Fibroblast of skin of left quadriceps (primary cell): ENCODE results near the gene EHMT1.
A peak's percentile ranks its signal among the peaks of the same experiment; 100 is the strongest.
"Not testable (repeated sequence)": the region's sequence is repeated elsewhere in the genome, so short reads cannot be mapped to it uniquely, and the experiment has no call there.

ENCODE experiments used
- DNase-seq, 2 experiments: peaks; one replicate each; pipeline ENCODE4 v3.0.0-alpha.2; 2013; ENCODE audit warnings: low read depth in 2 of 2

The EHMT1 gene

DNA sequence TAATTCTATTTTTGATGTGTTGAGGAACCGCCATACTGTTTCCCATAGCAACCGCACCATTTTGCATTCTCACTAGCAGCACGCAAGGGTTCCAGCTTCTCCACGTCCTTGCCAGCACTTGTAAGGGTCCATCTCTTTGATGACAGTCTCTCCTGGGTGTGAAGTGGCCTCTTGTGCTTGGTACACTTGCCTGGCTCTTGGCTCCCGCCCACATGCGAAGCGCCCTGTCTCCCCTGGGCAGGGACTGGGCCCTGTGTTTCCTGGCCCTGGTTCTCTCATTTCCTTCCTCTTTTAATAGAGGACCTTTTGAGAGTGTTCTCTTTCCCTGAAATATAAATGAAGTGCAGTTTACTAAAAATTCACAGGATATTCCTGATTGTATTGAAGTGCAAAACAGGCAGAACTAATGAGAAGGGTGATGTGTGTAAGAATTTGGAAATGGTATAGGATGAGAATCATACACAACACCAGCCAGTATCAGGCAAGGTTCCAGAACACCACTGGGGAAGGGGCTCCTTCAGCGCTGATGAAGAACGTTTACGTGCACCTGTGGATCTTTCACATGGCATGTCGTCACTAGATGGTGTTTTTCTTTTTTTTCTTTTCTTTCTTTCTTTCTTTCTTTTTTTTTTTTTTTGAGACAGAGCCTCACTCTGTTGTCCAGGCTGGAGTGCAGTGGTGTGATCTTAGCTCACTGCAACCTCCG, 73.0 kb downstream of the EHMT1 start:
- DNase-seq: no peak

DNA sequence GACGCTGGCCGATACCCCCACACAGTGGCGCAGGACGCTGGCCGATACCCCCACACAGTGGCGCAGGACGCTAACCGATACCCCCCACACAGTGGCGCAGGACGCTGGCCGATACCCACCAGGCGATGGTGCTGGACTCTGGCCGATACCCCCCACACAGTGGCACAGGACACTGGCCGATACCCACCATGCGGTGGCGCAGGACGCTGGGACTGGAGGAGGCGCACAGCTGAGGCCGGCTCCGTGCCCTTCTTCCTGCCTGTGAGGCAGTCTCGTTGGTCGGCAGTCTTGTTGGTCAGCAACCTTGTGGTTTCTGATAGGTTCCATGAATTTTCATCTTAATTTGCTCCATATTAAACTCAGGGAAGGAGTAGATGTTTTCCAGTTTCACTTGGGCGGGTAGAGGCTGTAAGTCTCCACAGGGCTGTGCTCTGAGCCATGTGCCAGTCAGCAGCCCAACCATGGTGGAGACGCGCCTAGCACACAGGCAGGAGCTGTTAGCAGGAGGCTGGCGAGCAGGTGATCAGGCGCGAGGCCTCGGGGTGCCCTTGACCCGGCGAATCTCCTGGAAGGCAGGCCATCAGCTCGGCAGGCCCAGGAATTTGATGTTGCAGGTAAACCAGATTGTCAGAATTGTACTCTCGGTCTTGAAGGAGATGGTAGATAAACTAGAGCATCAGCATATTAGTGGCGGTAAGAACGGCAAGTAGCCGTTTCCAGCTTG, 75.6 kb downstream of the EHMT1 start:
- DNase-seq: no peak

DNA sequence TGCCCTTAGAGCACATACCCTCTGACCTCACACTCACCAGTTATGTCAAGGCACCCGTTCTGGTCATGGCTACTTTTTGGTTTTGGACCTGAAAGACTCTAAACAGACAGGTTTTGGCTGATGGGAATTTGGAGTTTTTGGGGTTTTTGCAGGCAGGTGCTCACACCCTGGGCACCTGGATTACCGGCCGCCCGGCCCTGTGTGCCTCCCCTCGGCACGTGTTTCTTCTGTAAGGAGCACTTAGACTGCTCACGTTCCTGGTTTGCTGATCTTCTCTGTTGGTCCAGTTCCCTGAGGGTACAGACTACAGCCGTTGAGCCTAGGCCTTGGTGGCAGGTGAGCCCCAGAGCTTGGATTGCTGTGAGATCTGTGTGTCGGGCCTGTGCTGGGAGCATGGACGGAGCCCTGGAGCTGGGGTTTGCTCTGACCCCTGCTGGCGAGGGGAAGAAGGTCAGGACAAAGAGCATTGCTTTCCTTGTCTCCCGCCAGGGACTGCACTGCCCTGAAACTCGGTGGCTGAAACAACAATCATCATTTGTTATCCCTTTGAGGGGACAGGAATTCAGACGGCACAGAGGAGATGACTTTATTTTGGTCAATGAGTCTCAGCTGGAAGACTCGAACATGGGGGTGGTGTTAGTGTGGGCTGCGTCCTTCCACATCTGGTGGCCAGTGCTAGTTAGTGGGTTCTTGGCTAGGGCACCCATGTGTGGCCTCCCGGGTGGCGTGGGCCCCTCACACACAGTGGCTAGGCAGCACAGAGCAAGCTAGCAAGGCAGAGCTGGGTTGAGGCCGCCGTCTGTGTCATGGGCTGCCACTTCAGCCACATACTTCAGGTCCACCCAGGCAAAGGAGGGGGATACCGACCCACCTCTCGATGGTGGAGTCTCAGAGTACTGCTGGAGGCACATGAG, 76.4 kb downstream of the EHMT1 start:
- DNase-seq: peak in 1 of 2 experiments; percentile 3

DNA sequence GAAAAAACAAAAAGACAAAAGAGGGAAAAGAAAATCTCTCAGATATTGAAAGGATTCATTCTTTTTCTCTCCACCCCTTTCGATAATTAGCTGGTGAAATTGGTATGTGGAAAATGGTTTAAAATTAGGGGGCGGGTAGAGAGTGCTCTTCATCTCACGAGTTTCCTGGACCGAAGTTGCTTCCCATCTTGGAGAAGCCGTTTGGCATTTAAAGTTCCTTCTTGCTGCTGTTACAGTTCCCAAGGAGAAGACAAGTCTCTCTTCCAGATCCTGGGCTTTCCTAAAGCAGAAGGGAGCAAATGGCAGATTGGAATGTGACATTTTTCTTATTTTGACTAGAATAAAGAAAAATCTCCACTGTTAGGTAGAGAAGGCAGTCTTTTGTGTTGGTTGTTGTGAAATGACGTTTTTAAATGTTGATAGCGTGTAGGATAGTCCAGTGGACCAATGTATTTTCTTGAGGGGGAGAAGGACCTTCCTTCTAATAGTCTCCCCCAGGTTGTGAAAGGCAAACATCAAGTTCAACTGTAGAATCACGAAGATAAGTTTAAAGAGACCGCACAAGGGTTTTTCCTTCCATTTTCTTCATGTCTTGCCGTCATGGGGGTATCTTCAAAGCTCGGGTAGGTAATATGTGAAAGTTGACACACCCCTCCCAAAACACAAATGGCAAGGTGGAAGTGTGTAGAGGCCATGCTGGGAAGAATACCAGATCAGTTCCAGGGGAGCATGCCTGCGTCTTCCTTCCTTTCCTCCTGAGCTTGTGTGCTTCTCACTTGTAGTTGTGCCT, 77.5 kb downstream of the EHMT1 start:
- DNase-seq: no peak

DNA sequence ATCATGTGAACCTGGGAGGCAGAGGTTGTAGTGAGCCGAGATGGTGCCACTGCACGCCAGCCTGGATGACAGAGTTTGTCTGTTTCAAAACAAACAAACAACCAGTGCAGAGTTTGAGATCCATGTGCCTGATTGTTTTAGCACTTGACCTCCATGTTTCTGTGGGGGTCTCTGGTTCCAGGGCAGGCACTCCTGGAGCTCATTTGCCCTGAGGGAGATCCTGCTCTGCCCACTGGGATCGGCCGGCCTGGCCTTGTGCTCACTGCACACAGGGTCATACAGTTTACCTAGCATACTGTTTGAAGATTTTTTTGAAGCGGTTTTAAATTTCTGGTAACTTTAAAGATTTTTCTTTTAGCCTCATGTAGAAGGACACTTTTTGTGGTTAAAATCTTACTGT, 78.4 kb downstream of the EHMT1 start:
- DNase-seq: no peak

DNA sequence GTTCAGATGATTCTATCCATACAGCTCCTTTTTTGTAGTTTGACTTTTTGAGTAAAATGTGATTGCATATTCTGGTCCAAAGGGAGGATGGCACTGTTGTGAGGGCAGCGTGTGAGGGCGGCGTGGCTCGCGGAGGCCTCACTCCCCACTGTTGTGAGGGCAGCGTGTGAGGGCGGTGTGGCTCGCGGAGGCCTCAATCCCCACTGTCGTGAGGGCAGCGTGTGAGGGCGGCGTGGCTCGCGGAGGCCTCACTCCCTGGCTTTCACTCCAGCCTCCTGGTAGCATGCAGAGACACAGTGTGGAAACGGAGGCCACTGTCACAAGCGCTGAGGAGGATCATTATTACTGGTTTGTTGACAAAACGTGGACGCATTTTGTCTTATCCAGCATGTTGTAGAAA, 79.0 kb downstream of the EHMT1 start:
- no peak for DNase-seq

DNA sequence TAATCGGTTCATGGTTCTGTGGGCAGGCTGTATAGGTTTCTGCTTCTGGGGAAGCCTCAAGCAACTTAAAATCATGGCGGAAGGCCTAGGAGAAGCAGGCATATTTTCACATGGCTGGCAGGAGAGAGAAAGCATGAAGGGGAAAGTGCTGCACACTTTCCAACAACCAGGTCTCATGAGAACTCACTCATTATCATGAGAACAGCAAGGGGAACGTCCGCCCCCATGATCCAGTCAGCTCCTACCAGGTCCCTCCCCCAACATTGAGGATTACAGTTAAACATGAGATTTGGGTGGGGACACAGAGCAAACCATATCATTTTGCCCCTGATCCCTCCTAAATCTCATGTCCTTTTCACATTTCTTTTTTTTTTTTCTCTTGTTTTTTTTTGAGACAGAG, 82.1 kb downstream of the EHMT1 start:
- no peak for DNase-seq

DNA sequence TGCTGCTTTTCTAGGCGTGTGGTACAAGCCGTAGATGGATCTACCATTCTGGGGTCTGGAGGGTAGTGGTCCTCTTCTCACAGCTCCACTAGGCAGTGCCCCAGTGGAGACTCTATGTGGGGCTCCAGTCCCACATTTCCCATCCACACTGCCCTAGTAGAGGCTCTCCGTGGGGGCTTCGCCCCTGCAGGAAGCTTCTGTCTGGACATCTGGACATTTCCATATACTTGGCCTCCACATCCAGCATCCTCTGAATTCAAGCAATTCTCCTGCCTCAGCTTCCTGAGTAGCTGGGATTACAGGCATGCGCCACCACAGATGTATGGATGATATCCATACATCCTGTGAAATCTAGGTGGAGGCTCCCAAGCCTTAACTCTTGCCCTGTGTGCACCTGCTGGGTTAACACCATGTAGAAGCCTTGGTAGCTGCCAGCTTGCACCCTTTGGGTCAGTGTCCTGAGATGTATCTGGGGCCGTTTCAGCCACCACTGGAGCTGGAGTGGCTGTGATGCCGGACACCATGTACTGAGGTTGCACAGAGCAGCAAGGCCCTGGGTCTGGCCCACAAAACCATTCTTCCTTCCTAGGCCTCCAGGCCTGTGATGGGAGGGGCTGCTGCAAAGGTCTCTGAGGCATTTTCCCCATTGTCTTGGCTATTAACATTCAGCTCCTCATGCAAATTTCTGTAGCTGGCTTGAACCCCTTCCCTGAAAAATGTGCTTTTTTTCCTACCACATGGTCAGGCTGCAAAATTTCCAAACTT, 84.0 kb downstream of the EHMT1 start:
- DNase-seq: no peak

DNA sequence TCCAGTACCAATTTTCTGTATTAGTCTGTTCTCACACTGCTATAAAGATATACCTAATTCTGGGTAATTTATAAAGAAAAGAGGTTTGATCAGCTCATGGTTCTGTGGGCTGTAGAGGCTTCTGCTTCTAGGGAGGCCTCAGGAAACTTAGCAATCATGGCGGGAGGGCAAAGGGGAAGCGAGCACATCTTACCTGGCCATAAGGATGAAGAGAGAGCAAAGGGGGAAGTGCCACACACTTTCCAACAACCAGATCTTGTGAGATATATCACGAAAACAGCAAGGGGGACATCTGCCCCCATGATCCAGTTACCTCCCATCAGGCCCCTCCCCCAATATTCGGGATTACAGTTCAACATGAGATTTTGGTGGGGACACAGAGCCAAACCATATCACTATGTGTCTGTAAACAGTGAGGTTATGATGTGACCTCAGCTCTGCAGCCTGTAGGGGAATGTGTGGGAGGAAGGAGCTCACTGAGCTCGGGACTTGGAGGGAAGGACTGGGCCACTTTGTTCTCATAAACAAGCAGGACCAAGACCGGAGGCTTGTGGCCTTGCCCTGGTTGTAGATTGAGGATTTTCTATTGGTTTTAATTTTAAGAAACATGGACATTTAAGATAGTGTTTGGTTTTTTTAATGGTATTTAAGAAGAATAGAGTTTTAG, 85.2 kb downstream of the EHMT1 start:
- DNase-seq: no peak

DNA sequence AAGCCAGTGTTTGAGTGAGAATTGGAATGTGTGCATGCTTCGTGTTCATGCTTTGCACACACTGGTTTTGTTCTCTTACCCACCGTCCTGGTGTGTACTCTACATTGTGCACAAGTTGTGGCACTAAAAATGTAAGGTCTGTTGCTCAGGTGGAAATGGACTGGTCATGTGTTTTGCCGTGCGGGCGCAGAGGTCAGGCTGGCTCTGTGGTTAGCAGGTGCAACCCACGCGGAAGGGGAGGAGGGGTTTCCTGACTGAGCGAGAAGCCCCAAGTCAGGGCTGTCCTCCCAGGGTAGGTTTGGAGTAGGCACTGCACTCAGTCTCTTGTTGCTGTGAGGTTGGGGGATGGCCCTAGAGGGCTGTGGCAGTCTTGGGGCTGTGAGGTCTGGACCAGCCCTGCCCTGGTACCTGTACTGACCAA, 86.6 kb downstream of the EHMT1 start:
- DNase-seq: no peak

DNA sequence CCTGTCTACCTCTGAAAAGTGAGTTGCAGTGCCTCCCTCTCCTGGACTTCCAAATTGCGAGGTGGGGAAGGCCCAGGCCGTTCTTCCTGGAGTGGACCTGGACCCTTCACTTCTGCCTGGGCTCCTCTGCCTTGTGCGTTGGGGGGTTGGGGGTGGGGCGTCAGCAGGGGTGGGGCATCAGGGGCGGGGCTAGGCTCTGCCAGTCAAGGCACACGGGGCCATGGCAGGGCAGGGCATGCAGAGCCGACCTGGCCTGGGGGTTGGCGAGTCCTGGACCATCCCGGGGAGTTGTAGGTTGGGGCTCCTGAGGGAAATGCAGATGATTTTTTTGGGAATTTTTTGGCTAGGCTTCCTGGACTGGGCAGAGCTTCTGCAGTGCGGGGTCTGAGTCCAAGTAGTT, 87.1 kb downstream of the EHMT1 start:
- no peak for DNase-seq

DNA sequence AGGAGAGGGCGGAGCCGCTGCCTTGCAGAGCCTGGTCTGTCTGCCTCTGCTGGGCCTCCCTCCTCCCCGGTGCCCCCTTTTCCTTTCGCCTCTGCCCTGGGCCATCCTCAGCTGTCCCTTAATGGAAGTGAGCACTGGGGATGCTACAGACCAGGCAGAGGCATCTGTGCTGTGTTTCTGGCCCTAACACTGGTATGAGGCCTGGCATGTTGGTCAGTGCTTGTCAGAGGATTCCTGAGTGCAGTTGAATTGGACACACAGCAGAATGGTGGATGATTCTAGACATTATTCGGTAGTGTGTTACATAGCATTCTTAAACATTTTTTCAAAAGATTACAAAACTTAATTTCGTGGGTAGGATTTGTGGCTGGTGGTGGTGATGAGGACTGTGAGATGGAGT, 88.6 kb downstream of the EHMT1 start:
- DNase-seq: no peak

DNA sequence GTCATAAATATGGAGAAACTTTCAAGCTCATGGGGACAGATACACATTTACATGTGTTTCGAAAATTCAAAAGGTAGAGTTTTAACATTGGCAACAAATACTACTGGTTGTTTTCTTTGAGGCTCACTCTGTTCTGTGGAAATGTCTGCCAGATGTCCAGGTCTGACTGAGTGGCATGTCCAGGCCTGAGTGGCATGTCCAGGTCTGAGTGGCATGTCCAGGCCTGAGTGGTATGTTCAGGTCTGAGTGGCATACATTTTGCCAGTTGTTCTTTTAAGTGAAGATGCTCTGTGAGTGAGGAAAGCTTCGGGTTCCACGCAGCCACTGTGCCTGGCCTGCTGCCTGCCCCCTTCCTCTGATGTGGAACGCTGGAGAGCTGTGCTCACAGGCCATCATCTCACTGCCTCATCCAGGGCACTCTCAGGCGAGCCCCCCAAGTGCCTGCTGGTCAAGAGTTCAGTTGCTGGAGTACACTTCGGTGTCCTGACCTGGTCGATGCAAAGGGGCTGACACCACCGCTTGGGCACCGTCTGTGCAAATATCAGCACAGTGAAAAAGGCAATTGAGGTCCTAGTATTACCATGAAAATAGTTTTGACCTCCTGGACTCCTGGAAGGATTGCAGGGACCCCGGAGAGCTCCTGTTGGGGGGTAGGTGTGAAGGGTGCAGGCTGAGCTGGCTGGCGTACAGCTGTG, 89.9 kb downstream of the EHMT1 start:
- DNase-seq: no peak

DNA sequence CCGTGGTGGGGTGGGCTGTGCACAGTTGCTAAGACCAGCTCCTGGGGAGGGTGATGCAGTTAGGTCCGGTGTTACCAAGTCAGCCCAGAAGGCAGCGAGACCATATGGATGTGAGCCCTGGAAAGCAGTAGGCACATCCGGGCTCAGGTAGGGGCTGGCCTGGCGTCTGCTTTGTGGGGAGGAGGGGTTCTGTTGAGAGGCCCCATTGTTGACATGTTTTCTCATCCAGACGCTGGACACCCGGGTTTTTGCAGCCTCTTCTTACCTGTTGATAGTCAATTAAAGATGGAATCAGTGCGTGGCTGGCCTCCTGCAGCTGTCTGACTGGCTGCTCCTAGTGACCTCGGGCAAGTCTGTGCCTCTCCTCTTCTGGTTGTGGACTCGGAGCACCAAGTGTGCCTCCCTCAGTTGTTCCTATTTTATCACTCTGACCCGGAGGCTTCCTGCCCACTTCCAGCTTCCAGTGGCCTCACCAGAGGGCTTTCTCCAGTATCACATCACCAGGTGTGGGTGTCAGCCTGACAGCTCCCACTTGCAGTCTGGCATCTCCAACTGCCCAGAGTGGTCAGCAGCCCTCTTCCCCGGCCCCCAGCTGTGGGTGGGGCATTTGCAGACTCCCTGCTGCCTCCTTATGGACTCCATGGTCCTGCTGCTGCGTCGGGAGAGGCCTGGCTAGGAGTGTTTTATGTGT, 90.8 kb downstream of the EHMT1 start:
- DNase-seq: no peak

DNA sequence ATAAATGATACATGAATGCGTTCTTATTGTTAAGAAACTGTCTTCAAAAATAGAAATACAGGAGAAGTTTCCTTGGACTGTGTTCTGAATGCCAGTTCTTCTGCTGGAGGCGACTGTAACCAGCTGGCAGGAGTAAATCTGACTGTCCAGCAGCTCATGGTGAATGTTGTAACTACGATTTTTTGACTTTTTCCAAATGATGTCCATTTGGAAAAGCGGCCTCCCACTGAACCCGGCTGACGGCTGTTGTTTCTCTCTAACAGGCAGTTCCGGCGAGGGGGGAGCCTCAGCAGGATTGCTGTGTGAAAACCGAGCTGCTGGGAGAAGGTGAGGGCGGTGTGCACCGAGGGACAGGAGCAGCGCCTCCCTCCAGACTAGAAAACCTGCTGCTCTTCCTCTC, 91.9 kb downstream of the EHMT1 start:
- no peak for DNase-seq

DNA sequence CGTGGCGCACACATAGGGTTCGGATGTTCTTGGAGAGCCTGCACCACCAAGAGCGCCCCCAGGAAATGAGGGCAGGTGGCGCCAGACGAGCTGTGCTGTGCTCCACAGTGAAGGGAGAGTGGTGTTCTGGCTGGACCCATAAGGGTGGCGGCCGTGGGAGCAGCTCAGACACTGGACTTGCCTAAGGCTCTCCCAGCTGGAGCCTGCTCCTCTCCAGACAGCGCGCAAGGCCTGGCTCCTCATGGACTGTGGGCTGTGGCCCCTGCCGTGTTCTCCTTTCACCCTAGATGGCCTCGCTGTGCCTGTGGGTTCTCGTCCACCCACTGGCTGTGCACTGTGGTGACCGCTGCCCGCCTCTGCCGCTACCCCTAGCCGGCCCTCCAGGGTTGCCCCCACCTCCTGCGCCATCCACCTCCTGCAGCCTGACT, 92.9 kb downstream of the EHMT1 start:
- no peak for DNase-seq

DNA sequence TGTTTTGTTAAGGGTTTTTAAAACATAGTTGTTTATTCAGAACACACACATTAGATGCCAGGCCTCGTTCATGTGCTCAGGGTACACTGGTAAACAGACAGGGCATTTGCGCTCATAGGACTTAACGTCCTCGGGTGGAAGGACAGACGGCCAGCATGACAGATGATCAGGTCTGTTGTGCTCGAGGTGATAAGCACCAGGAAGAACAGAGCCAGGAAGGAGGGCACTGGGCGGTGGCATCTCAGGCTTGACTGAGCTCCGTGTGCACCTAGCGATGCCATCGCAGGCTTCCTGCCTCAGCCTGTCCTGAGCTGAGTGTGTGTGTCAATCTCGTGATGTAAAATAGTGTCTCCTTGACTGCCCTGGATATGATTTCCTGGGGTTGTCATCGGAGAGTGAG, 96.5 kb downstream of the EHMT1 start:
- no peak for DNase-seq

DNA sequence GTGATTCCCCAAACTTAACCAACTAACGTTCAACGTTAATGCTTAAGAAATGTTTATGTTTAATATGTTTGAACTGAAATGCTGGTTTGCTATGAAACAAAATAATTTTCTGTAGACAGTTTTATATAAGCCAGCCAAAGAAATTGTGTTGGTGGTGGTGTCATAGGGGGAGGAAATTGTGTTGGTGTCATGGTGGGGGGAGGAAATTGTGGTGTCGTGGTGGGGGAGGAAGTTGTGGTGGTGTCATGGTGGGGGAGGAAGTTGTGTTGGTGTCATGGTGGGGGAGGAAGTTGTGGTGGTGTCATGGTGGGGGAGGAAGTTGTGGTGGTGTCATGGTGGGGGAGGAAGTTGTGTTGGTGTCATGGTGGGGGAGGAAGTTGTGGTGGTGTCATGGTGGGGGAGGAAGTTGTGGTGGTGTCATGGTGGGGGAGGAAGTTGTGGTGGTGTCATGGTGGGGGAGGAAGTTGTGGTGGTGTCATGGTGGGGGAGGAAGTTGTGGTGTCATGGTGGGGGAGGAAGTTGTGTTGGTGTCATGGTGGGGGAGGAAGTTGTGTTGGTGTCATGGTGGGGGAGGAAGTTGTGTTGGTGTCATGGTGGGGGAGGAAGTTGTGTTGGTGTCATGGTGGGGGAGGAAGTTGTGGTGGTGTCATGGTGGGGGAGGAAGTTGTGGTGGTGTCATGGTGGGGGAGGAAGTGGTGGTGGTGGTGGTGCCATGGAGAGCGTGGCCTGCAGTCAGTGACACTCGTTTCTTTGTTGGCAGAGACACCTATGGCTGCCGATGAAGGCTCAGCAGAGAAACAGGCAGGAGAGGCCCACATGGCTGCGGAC, 97.3 kb downstream of the EHMT1 start:
- DNase-seq: not testable (repeated sequence)
